Upper lobe of right lung (tissue), 1 donor: Measurements from ENCODE around the gene SLC35F6. TPM values are rescaled to one million over a fixed set of nuclear protein-coding genes. Genes with fewer than 3 reads are reported as not detected.
"Not testable (repeated sequence)": the region's sequence is repeated elsewhere in the genome, so short reads cannot be mapped to it uniquely, and the experiment has no call there.

Source experiments
- ATAC-seq: fragments of 200-7000 bp; cut with Tn5 transposase; one replicate; pipeline ENCODE4 v1.9.1; 2020; ENCODE audit warnings: mild to moderate bottlenecking, moderate library complexity
- DNase-seq: peaks from one replicate; pipeline ENCODE4 v3.0.0-alpha.2; 2020
- H3K27ac ChIP-seq: fragments of 200-600 bp; one replicate; pipeline ENCODE4 v1.8.0; 2022
- H3K27me3 ChIP-seq: fragments of 200-600 bp; one replicate; pipeline ENCODE4 v1.8.0; 2022; ENCODE audit warnings: mild to moderate bottlenecking
- H3K36me3 ChIP-seq: fragments of 200-600 bp; one replicate; pipeline ENCODE4 v1.8.0; 2022
- H3K4me1 ChIP-seq: fragments of 200-600 bp; one replicate; pipeline ENCODE4 v1.8.0; 2022
- H3K4me3 ChIP-seq: fragments of 200-600 bp; one replicate; pipeline ENCODE4 v1.8.0; 2022; ENCODE audit warnings: mild to moderate bottlenecking
- H3K9me3 ChIP-seq: fragments of 200-600 bp; one replicate; pipeline ENCODE4 v1.8.0; 2022
- CTCF ChIP-seq: fragments of 200-600 bp; IDR thresholded peaks from one replicate; pipeline ENCODE4 v1.8.0; 2022; ENCODE audit warnings: antibody characterized with exemption
- intact Hi-C: fragments of 100-400 bp; cut with DNase I; formaldehyde crosslinking; loops from one replicate; pipeline ENCODE4 v1.11.0; 2022
- total RNA-seq: library from RNA; stranded (reverse); fragmentation: NEBNext Ultra II Directional; extraction: Animal tissue kit (Norgen Biotek cat#: 25700); gene quantifications from one replicate; pipeline ENCODE4 v1.2.1, GENCODE V29; 2021
- donor health status: DM: no; HTN: yes; CAD: no; lungs with severe emphysema.

Gene SLC35F6
- total RNA-seq, 1 donor from 2014 or later = 42.2 TPM

GRCh38 chr2:26793518-26793917 lies 29.4 kb downstream of the SLC35F6 start:
- no peak for TF ChIP-seq CTCF
- intact Hi-C loops = no loop called here
- Histone ChIP-seq H3K27me3 (no peaks in the 10 kb centered on the region), H3K27ac (no peak overlapping the region), H3K4me1 (no peaks in the 10 kb centered on the region), H3K9me3 (no peaks in the 10 kb centered on the region), H3K36me3 (no peaks in the 10 kb centered on the region), H3K4me3 (no peak overlapping the region)
- DNase-seq (no peak), ATAC-seq (no peak)

- H3K27me3 ChIP-seq, H3K27ac ChIP-seq, DNase-seq, H3K4me1 ChIP-seq, ATAC-seq, H3K36me3 ChIP-seq, intact Hi-C loops, H3K9me3 ChIP-seq, H3K4me3 ChIP-seq: not testable (repeated sequence)
These were observed 31.1 kb downstream of the SLC35F6 start for GRCh38 chr2:26795135-26795534.

GRCh38 chr2:26801328-26801727 lies 37.2 kb downstream of the SLC35F6 start:
- DNase-seq (no peak), ATAC-seq (no peak)
- Histone ChIP-seq H3K27ac (no peak overlapping the region), H3K9me3 (no peaks in the 10 kb centered on the region), H3K36me3 (no peaks in the 10 kb centered on the region), H3K4me3 (no peak overlapping the region), H3K4me1 (no peaks in the 10 kb centered on the region), H3K27me3 (no peaks in the 10 kb centered on the region)
- intact Hi-C loops = no loop called here
- TF ChIP-seq CTCF = no peak

GRCh38 chr2:26801796-26802195 lies 37.7 kb downstream of the SLC35F6 start:
- no peak for TF ChIP-seq CTCF
- ATAC-seq = no peak
- no peaks in the 10 kb centered on the region for H3K9me3 ChIP-seq
- DNase-seq = no peak
- H3K27me3 ChIP-seq = no peaks in the 10 kb centered on the region
- intact Hi-C loops = no loop called here
- no peaks in the 10 kb centered on the region for H3K4me1 ChIP-seq
- no peak overlapping the region for H3K4me3 ChIP-seq
- H3K27ac ChIP-seq = no peak overlapping the region
- no peaks in the 10 kb centered on the region for H3K36me3 ChIP-seq

- Histone ChIP-seq H3K4me3 (no peak overlapping the region), H3K36me3 (no peaks in the 10 kb centered on the region), H3K27me3 (no peaks in the 10 kb centered on the region), H3K27ac (no peak overlapping the region), H3K9me3 (no peaks in the 10 kb centered on the region), H3K4me1 (no peaks in the 10 kb centered on the region)
- no peak for DNase-seq
- intact Hi-C loops = no loop called here
- no peak for TF ChIP-seq CTCF
- ATAC-seq = no peak
These were observed 41.2 kb downstream of the SLC35F6 start for GRCh38 chr2:26805241-26805676.

GRCh38 chr2:26807788-26808460 lies 43.8 kb downstream of the SLC35F6 start:
- TF ChIP-seq CTCF = no peak
- H3K4me3 ChIP-seq = no peak overlapping the region
- H3K4me1 ChIP-seq = no peaks in the 10 kb centered on the region
- intact Hi-C loops = no loop called here
- ATAC-seq (no peak), DNase-seq (no peak)
- no peak overlapping the region for H3K27ac ChIP-seq
- H3K36me3 ChIP-seq = no peaks in the 10 kb centered on the region
- no peaks in the 10 kb centered on the region for H3K27me3 ChIP-seq
- no peaks in the 10 kb centered on the region for H3K9me3 ChIP-seq
